Activated CD8-positive, alpha-beta memory T cell treated with anti-CD3 and anti-CD28 coated beads, Interleukin-2, amount 50 U/mL, for 24 hours (primary cell): Measurements from ENCODE around the gene NACC2.

ENCODE experiments used
- DNase-seq: peaks from one replicate; pipeline ENCODE4 v3.0.0-alpha.2; 2020; ENCODE audit errors: extremely low read depth

Gene NACC2

DNA sequence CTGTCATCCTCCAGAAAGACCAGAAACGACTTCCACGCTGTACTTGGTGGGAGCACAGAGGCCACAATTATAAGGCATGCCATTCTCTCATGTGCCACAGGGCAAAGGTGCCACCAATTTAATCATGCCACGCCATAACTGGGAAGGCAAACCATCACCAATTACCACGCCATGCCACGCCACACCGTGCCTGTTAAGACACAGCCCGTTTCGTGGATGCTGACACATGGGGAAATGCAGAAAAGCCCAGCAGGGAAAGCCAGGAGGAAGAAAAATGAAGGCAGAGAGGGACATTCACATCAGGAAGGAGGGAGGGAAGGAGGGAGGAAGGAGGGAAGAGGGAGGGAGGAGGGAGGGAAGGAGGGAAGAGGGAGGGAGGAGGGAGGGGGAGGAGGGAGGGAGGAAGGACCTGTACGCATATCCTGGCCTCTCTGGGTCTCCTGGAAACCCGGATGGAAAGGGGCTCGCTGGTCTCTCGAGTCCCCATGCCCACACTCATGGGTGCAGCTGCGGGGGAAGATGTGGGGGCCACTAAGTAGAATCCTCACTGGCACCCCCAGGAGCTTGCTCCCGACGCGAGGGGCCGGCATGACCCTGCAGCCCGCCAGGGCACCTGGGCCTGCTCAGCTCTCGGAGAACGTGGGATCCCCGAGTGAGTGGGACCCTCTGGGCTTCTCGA is 72.2 kb downstream of the NACC2 start:
- DNase-seq: no peak

DNA sequence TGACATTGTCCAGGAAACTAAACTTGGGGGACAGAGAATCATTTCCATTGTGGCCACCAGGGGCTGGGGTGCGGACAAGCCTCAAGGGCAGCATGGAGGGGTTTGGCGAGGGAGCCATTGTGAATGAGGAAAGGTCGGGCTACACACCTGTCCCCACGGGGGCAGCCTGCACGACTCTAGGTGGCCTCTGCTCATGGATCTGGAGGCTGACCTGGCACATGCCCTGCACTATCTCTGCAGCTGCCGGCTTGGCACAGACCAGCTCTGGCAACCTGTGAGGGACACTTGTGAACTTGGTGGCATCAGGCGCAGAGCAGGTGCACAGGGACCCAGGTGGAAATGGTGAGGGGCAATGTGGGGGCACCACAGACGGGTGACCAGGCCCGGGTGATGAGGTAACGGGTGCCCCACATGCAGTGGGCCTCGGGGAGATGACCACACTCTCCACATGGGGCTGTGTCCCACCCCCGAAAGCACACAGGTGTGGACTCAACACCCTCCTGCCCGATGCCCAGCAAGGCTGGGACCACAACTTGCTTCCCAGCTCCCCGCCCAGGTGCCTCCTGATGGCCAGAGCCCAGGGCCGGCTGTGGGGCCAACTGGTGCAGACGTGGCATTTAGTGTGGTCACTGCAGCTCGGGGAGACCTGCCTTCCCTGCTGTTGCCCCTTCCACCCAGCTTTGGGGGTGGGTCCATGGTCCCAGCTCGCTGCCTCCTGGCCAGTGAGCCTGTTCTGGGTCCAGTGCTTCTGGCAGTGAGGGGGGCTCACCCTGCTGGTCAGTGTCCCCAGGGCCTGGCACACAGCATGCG is 73.0 kb downstream of the NACC2 start:
- no peak for DNase-seq

DNA sequence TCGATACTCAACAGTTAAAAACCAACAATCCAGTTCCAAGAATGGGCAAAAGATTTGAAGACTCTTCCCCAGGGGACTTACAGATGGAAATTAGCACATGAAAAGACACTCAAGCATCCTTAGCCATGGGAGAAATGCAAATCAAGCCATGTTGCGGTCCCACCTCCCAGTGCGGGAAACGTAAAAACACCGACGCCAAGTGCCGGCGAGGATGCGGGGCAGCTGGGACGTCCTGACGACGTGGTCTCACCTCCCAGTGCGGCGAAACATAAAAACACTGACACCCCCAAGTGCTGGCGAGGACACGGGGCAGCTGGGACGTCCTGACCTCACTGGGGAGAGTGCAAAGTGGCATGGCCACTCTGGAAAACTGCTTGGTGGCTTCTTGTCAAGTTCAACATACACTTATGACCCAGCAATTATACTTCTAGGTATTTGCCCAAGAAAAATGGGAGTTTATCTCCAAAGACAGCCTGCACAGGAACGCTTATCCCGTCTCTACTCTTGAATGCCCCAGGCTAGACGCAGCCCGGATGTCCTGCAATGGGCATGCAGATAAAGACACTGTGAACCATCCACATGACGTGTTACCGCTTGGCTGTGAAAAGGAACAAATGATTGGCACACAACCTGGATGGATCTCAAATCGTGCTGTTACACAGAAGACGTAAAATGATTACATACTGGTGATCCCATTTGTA is 73.8 kb downstream of the NACC2 start:
- DNase-seq: no peak

DNA sequence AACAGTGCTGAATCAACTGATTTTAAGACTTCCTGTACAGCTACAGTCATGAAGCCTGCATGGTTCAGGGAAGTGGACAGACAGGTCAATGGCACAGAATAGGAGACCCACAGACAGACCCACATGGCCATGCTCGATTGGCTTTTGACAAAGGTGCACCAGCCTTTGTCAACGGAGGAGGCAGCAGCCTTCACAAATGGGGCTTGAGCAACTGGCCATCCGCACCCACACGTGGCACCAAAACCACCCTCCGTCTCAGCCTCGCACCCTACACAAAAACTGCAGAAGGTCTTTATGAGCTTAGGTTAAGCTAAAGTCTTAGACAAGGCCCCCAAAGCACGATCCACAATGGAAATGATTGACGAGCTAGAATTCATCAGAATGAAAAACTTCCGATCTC is 74.4 kb downstream of the NACC2 start:
- DNase-seq: no peak

DNA sequence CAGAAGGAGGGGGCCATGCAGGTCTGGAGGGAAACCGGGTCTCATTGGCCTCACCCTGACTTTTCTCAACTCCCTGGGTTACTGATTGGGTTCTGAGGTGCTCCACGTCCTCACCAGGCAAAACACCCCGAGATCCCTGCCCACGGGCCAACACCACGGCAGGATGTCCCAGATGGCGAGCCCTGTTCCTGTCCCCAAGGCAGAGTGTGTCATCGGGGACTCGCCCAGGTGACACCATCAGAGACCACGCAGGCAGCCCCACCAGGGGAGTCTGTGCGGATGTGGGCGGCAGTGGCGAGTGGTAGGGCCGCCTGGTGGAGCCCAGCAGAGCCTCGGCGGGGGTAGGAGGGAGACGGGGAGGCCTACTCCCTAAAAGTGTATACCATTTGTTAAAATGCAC is 74.9 kb downstream of the NACC2 start:
- DNase-seq: no peak

DNA sequence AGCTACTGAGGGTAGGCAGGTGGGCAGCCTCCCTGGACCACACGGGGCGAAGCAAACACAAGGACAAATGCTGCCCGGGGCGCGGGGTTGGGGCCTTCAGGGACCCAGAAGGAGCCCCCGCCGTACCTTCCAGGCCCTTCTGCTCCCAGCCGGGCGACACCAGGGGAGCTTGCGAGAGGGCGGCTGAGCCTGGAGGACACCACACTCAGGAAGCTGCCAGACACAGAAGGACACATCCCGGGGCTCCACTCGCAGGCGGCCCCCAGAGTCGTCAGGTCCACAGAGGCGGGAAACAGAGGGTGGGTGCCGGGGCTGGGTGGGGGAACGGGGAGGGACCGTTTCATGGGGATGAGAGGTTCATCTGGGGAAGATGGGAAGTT is 75.4 kb downstream of the NACC2 start:
- no peak for DNase-seq

DNA sequence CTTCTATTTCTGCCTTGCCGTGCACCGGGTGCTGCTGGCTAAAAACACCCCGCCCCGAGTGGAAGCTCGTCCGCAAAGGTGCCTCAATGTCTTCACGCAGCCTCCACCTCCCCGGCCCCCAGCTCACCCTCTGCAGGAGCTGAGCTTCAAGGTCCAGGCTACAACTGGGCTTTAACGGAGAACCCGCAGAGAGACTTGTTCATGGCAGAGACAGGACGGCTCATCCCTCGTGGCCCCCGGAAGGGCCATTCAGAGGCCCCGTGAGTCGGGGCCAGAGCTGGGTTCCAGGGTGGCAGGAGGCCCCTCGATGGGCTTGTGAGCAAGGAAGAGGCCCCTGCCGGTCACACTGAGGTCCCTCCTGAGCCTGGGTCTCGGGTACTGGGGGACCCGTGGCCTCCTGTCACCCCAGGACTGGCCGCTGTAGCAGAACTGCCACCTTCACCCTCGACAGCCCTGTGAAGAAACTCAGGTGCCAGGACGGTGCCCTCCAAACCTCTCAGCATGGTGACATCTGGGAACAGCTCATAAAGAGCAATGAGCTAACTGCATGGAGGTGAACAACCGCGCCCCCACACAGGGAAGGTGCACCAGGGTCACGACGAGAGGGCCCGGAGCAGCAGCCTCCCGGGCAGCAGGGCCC is 75.9 kb downstream of the NACC2 start:
- DNase-seq: no peak

DNA sequence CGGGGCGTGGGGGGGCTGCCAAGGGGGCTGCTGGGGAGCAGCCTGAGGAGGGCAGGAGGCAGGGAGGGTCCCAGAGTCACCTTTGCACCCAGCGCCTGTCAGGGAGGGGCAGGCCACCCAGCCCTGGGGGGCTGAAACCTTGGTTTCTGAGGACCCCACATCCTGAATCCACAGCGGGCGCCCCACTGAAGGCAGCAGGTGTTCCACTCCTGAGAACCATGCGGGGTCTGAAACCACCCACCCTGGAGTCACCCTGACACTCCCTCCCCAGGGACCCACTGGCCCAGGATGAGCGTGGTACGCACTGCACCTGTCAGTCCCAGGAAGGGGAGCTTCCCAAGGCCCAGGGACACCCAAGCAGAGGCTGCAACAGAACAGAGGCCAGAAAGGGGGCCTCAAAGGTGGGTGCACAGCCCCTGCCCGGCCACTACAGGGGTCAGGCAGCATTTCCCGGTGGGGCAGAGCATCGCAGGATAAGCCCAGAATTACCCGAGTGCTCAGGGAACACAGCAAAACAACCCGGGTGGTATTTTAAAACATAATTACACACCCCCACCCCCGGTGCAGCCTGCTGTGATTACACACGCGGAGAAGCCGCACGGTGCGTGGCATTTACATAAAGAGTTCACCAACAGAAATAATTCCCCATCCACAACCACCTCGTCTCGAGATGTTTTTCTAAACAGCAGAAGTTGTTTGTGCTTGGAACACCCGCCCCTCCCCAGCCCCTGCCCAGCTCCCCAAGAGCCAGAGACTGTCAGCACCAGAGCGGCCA is 76.6 kb downstream of the NACC2 start:
- DNase-seq: no peak

DNA sequence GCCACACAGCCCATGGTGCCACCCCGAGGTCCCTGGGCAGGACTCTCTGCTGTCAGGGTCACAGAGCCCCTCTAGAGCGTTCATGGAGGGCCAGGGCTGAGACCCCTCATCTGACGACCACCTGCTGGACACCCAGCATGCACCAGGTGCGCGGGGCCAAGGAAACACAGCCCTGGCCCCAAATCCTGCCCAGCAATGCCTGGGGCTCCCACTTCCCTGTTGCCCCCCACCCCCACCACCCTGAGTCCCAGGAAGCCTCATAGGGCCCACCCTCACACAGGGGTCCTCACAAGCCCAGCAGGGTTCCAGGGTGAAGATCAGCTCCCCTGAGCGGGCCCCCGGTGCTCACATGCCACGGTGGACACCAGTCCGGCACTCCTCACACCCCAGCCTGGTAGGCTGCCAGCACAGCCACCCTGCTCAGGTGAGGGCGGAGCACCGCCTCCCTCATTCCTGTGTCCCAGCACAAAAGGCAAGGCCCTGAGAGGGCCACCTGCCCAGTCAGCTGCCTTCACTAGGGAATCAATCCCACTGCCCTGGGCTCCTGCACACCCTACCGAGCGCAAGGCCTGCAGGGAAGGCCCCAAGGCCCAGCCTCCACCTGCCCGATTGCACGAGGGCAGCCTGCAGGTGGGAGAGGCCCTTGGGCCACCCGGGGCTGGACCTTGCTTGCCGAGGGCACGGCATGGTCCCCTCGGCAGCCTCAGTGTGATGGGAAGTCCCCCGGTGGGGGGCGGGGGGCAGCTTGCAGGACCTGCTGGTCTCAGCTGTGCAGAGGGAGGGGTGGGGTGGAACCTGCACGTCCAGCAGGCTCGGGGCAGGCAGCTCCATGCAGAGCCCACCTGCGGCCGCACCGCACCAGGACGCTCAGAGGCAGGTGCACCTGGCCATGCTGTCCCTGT is 77.5 kb downstream of the NACC2 start:
- no peak for DNase-seq

DNA sequence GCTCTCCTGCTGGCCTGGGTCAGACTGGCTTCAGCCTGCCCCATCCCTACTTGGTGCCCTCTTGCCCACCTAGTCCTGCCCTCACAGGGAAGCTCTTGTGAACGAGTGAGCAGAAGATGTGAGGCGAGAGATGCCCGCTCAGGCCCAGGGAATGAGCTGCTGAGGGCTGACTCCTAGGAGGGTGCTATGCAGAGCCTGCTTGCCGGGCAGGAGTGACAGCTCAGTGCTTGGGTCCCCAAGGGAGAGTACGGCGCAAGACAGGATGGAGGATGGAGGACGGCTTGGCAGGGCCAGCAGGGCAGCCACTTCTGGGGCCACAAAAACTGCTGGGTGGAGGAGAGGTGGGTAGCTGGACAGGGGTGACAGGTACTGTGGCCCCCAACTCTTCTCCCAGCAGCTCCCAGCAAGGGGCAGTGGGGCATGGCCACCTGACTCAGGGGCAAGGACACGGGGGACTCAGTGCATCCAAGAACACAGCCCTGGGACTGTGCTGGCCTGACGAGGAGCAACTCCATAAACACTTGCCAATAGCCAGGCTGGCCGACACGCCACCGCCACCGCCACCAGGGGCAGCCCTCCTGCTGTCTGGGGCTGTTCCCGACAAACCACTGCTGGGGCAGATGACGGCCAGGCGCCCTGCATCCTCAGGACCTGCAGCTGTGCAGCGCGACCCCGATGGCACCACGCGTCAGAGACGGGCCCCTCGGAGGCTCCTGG is 78.4 kb downstream of the NACC2 start:
- DNase-seq: no peak

DNA sequence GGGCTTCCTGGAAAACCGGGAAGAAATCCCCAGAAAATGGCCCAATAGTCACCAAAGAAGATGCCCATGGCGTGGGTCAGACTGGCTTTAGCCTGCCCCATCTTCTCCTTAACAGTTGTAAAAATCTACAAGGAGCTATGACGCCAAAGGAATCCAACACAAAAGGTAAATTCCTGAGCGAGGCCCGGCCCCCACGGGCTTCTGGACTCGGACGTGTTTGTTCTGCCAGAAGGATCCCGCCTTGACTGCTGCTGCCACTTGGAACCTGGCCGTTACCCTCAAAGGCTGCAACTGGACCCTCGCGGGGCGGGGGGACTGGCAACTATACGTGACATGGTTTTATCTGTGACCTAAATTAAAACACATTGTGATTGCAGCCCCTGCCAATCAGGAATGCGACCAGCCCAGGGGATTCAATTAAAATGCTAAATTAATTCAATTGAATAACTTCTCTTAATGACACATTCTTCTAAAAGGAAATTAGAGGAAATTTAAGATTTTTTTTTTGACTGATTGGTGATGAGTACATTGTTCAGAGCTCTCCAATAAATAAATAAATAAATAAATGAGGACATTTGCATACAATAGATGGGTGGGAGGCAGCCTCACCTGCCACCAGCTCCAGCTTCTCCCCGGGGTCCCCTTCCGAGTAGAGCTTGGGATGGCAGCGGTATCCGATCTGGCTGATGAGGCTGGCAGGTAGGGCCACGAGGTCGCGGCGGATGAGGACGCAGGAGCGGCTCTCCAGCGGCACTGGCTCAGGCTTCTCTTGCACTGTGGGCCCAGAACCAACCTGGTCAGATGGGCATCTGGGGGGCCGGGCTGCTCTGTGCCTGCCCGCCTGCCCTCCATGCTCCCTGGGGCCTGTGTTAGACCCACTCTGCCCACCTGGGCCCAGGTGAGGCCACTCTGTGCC is 79.2 kb downstream of the NACC2 start:
- no peak for DNase-seq

DNA sequence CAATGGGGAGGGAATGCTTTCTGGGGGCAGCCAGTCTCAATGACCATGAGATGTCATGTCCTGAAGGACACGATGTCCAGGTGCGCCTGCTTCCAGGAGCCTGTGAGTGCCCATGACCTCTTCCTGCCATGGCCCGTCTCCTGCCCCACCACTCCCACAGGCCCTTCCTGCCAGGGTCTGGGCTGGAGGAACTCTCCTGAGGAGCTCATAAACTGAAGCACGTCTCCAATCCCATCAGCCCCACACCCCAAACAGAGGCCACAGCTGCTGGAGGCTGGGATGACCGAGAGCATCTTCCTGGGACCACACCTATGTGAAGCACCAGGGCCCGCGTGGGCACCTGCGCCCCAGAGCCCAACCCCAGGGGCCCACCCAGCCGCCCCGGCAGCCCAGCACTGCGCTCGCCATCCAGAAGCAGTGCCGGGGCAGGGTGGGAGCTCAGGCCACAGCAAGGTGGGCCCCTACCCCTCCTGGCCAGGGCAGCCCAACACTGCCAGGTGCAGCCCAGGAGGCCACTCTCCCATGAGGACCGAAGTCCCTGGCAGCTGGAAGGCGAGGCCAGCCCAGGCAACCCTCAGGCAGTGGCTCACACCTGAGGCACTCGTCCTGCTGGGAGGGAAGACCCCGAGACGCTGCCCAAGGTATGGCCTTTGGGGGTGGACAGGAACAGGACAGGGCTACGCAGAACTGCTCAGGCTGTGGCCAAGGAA is 80.0 kb downstream of the NACC2 start:
- DNase-seq: no peak

DNA sequence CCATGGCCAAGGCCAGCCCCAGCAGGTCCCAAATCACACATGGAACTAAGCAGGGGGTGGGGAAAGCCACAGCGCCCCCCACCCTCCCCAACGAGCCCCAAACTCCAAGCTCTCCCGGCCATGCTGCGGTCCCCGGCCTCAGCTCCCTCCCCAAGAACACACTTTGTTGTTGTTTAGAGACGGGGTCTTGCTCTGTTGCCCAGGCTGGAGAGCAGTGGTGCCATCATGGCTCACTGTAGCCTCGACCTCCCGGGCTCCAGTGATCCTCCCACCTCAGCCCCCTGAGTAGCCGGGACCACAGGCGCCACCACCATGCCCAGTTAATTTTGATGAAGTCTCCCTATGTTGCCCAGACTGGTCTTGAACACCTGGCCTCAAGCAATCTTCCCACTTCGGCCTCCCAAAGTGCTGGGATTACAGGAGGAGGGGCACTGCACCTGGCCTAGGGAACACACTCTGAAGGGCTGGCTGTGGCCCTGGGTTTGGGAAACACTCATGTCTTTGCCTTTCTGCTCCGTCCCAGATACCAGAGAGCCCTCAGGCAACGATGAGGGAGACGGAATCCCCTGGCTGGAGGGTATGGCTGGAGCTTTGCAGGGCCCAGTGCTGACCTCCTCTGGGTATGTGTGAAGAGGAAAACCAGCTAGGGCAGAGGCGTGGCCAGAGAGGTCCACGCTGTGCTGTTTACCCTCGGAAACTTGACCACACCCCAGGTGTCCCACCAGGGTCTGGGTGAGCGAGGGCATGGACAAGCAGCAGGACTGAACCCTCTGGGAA is 80.8 kb downstream of the NACC2 start:
- no peak for DNase-seq

DNA sequence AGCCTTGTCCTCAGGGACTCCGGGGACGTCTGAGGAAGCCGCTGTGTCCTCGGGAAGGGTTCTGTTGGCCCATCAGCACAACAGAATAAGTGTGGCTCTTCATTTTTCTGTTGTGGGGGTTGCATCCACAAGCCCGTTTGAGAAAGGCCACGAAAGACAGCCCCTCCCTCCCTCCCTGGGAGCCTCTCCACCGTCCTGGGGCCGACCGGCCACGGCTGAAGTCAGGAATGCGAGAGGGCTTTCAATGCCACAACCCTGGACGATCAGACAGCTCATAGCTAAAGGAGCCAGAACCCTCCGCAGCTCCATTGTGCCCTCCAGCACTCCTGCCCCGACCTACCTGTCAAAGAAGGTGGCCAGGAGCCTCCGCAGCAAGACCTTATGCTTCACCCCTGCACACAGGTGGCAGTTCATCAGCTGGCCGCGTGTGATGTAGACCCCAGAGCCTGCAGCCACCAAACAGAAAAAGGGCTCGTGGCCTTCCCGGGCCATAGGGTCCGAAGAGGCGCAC is 81.5 kb downstream of the NACC2 start:
- DNase-seq: no peak

DNA sequence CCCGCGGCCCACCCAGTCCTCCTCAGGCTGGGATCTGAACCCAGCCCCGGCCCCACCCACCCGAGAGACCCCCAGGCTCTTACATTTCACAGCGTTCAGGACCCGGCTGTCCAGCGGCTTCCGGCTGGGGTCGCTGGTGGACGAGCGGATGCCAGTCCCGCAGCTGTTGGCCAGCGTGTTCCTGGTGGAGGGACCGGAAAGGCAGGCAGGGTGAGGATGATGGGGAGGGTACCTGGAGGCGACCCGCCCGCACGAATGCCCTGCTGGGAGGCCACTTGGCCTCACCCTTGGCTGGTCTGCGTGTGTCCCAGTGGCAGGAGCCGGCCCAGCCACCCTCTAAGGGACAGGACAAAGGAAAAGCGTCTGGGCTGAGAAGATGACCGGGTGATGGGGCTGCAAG is 82.0 kb downstream of the NACC2 start:
- no peak for DNase-seq

DNA sequence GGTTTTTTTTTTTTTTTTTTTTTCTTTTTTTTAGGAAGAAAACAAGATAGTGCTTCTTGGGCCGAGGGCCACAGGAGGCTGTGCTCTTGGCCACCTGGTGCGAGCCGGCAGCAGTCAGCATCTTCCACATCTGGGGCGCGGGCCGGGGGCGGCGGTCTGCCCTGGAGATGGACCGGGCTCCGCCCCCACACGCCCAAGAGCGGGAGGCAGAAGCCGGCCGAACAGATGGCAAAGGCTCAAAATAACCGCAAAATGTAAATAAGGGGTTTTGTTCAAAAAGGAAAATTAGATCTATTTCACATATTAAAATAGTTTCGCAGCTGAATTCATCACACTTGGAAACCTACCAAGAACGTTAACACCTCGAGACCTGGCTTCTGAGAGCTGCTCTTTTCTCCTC is 82.4 kb downstream of the NACC2 start:
- DNase-seq: no peak
